Tibial nerve (tissue), 3 donors: Measurements from ENCODE around the gene CYTH1.

Experiments
- CTCF ChIP-seq, 5 experiments: fragments of 200-600 bp in 3 of 5; fragments of 450-650 bp in 2 of 5; sonication (generic) in 3 of 5; IDR thresholded peaks; one replicate each; pipeline ENCODE4 v1.5.1; 2016 to 2019; ENCODE audit warnings: antibody characterized with exemption in 5 of 5, mild to moderate bottlenecking in 3 of 5, moderate library complexity in 2 of 5
- POLR2A ChIP-seq, 2 donors: fragments of 450-650 bp; IDR thresholded peaks; one replicate each; pipeline ENCODE4 v1.6.1; 2017; ENCODE audit warnings: antibody characterized with exemption in 2 of 2, mild to moderate bottlenecking in 2 of 2, moderate library complexity in 2 of 2

DNA sequence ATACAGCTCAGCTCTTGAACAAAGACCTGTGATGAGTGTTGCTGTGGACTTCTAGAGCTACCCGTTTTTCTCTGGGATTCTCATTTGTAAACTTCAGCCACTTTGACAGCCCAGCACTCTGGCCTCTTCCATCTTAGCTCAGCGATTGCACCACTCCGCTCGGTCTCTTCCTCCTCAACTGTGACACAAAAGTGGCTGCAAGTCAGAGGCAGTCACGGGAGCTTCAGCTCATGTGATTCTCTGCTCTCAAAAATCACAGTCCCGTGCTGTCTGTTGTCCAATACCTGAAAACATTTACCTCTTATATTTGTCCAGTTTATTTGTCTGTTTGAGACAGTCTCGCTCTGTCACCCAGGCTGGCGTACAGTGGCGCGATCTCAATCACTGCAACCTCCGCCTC is 129.2 kb downstream of the CYTH1 start:
- TF ChIP-seq CTCF (IDR thresholded peaks at IDR 0.05) (no peak), POLR2A (IDR thresholded peaks at IDR 0.05) (no peak)
